ENCODE results near the gene TTC22.

Gene TTC22

DNA sequence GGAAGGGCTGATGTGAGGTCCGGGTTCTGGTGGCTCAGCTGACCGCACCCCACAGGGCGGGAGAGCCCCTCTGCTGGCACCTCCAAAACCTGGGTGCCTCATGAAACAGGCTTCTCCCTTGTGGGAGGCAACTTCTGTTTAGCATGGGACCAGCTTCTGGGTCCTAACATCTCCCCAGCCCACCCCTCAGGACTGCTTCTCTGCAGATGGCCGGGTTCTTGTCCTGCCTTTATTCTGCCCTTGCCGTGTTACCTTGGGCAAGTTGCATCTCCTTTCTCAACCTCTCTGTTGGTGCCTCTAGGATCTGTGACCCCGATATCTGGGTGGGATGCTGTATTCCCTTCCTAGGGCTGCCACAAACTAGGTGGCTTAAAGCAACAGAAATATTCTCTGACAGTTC lies 15.0 kb upstream of the TTC22 start:
- H3K27ac Mint-ChIP-seq: no peak overlapping the region
- peaks cover 9% of the 10 kb centered on the region for H3K27me3 Mint-ChIP-seq (ENCODE audit: low read depth)
- H3K4me1 Mint-ChIP-seq (ENCODE audit: low read depth): peaks cover 13% of the 10 kb centered on the region
- no peaks in the 10 kb centered on the region for H3K9me3 Mint-ChIP-seq
- H3K4me3 Mint-ChIP-seq: no peak overlapping the region
- H3K36me3 Mint-ChIP-seq (ENCODE audit: low read depth): no peaks in the 10 kb centered on the region

DNA sequence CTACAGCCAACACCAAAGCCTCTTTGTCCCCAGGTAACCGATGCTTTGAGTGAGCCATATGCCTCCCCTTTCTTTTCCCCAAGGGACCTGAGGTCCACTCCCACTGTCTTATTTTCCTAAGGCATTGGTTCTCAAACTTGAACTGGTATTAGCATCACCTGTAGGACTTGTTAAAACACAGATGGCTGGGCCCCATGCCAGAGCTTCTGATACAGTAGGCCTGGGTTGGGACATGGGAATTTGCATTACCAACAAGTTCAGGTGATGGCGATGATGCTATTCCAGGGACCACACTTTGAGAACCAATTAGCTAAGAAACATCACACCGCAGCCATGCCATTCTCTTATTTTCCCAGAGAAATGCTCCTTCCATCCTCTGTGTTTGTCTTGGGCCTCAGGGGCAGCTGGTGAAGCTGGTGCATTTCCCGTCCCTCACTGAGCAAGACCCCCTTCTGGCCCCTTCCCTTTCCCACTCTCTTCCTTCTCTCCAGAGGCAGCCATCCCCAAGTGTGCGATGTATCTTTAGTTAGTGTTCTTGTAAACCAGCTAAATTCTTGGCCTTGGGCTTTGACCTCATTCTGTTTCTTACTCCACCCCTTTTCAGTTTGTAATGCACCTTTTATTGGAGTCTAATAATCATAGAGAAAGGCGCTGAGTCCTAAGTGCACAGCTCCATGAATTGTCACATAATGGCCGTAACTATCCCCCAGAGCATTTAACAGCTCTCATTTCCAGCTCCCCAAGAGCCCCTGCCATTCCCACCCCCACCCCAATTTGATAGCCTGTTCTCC lies 14.2 kb upstream of the TTC22 start:
- peaks cover 13% of the 10 kb centered on the region for H3K4me1 Mint-ChIP-seq (ENCODE audit: low read depth)

DNA sequence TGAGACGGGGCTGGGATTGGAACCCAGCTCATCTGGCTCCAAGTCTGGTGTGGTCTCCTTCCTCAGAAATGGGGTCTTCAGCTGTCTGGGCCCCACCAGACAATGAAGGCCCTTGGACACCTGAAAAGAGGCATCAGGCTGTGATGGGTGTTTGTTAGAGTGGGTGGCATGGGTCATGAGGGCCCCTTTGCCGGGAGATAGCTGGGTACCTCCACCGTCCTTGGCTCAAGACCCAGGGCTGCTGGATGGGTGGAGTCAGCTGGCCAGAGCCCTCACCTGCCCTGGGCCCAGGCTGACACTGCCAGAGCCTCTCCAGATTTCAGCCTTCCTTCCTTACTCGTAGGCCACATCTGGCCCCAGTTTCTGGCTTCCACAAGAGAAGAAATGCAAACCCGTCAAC lies 13.4 kb upstream of the TTC22 start:
- H3K36me3 Mint-ChIP-seq (ENCODE audit: low read depth): no peaks in the 10 kb centered on the region
- H3K27ac Mint-ChIP-seq: no peak overlapping the region
- H3K4me1 Mint-ChIP-seq (ENCODE audit: low read depth): peaks cover 11% of the 10 kb centered on the region
- no peak overlapping the region for H3K4me3 Mint-ChIP-seq
- H3K9me3 Mint-ChIP-seq: no peaks in the 10 kb centered on the region
- no peaks in the 10 kb centered on the region for H3K27me3 Mint-ChIP-seq (ENCODE audit: low read depth)

More for the DNA sequence above, 14.2 kb upstream of the TTC22 start:
- Mint-ChIP-seq H3K27ac (no peak overlapping the region), H3K36me3 (ENCODE audit: low read depth) (no peaks in the 10 kb centered on the region), H3K9me3 (no peaks in the 10 kb centered on the region), H3K27me3 (ENCODE audit: low read depth) (peaks cover 2% of the 10 kb centered on the region), H3K4me3 (no peak overlapping the region)

DNA sequence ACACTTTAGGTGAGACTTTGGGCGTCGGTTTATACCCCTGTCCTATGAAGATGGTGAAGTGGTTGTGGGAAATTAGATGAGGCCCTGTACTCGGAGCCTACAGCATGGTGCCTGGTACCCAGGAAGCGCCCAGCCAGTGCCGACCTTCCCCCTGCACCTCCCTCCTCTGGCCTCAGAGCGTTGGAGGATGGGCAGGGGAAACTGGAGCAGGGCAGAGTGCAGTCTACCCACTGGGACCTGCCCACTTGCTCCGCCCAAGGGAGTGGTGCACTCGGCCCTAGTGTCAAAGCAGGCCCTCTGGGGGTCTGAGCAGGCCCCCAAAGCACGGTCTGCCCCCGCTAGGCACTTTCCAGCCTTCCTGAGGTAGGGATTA lies 13.0 kb upstream of the TTC22 start:
- H3K4me3 Mint-ChIP-seq: no peak overlapping the region
- H3K9me3 Mint-ChIP-seq: no peaks in the 10 kb centered on the region
- no peak overlapping the region for H3K27ac Mint-ChIP-seq
- no peaks in the 10 kb centered on the region for H3K27me3 Mint-ChIP-seq (ENCODE audit: low read depth)
- no peaks in the 10 kb centered on the region for H3K36me3 Mint-ChIP-seq (ENCODE audit: low read depth)
- H3K4me1 Mint-ChIP-seq (ENCODE audit: low read depth): peaks cover 11% of the 10 kb centered on the region

DNA sequence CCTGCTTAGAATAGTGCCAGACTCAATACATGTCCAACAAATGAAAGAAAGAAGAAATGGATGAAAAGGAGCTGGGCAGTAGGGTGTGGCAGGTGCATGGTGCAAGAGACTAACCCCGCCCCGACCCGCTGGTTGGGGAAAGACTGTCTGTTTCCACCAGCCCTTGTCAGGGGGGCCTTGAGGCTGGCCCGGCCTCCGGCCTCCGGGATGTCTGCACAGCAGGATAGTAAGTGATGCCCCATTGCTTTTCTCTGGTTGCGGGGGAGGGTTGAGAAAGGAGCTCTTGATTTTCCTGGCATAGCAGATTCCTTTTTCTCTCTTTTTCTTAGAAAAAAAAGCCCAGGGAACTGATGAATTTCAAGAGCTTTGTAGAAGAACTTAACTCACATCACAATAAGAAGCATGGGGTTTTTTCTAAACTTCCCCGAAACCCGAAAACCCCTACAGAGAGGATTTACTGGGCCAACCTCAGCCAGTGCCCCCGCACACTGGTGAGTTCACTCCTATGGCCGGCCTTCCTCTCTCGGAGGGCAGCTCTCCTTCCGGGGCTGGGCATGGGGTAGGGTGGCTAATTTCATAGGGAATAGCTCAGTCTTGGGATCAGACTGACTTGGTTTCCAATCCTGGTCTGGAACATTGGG lies 12.5 kb upstream of the TTC22 start:
- Mint-ChIP-seq H3K27ac (no peak overlapping the region), H3K9me3 (no peaks in the 10 kb centered on the region), H3K27me3 (ENCODE audit: low read depth) (no peaks in the 10 kb centered on the region), H3K36me3 (ENCODE audit: low read depth) (no peaks in the 10 kb centered on the region), H3K4me1 (ENCODE audit: low read depth) (peaks cover 11% of the 10 kb centered on the region), H3K4me3 (no peak overlapping the region)

DNA sequence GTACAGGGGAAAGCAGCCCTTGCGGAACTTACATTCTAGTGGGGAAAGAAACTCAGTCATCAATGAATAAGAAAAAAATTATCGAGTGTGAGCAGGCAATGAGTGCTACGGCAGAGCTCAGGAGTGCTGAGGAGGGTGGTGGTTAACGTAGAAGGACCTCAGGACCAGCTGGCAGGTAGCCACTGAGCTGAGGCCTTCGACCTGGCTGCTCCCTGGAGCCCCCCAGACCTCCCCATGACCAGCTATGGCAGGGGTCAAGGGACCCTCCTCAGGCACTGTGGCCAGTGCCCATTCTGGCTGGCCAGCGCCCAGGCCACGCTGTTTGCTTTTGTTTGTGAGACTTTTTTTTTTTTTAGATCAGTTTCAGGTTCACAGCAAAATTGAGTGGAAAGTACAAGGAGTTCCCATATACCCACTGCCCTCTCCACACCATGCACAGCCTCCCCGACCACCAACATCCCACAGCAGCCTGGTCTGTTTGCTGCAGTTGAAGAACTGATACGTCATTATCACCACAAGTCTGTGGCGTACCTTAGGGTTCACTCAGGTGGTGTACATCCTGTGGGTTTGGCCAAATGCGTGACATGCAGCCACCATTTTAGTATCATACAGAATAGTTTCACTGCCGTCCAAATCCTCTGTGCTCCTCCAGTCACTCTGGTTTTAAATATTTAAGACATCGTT lies 11.8 kb upstream of the TTC22 start:
- H3K36me3 Mint-ChIP-seq (ENCODE audit: low read depth): no peaks in the 10 kb centered on the region
- peaks cover 12% of the 10 kb centered on the region for H3K4me1 Mint-ChIP-seq (ENCODE audit: low read depth)
- H3K27ac Mint-ChIP-seq: no peak overlapping the region
- no peaks in the 10 kb centered on the region for H3K27me3 Mint-ChIP-seq (ENCODE audit: low read depth)
- no peak overlapping the region for H3K4me3 Mint-ChIP-seq
- no peaks in the 10 kb centered on the region for H3K9me3 Mint-ChIP-seq

DNA sequence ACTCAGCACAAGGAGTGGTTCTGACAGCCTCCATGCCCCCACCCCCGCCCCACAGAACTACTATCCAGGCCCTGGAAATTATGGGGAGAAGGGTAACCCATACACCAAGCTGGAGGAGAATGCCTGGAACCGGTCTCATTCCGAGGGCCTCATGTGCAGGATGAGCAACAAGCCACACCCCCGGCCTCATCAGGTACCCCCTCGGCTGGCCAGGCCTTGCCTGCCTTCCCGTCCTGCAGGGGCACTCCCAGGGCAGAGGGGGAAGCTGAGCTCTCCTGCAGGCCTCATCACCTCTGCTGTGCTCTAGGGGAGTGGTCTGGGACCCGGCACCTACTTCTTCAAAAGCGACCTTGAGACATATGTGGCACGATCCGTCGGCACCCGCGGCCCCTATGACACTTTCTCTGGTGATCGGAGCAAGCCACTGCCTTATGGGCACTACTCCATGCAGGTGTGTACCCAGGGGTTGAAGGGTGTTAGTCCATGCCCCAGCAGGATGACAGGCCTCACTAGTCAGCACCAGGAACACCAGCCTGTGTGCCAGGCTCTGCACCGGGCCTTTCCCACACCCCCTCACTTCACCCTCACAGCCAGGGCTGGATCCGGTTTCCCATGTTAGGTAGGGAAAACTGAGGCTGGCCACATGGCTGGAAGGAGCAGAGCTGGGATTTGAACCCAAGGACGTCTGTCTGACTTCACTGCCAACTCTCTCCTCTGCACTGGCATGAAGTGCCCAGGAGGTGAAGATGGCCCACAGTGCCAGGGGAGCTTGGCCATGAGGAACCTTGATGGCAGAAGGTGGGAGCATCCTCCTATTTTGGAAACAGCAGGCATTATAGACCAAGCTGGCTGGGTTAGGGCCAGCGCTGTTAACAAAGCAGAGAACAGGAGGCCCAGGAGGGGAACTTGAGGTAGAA lies 10.9 kb upstream of the TTC22 start:
- Mint-ChIP-seq H3K36me3 (ENCODE audit: low read depth) (no peaks in the 10 kb centered on the region), H3K4me3 (no peak overlapping the region), H3K27me3 (ENCODE audit: low read depth) (no peaks in the 10 kb centered on the region), H3K27ac (no peak overlapping the region), H3K9me3 (no peaks in the 10 kb centered on the region), H3K4me1 (ENCODE audit: low read depth) (peaks cover 20% of the 10 kb centered on the region)

DNA sequence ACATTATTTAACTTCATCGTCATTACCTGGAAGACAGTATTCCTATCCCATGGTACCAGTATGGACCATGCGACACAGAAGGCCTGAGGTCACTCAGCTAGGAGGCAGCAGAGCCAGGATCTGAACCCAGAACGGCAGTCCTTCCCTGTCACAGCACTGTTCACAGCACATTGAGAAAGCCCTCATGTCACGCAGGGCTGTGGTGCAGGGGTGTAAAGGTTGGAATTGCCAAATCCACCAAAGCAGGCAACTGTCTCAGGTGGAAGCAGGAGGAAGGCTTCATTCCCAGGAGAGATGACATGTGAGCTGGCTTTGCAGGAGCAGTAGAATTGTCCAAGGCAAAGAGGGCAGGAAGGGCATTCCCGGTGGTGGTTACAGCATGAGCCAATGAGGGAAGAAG lies 9.9 kb upstream of the TTC22 start:
- H3K4me3 Mint-ChIP-seq: no peak overlapping the region
- H3K27me3 Mint-ChIP-seq (ENCODE audit: low read depth): no peaks in the 10 kb centered on the region
- H3K4me1 Mint-ChIP-seq (ENCODE audit: low read depth): peaks cover 24% of the 10 kb centered on the region
- no peaks in the 10 kb centered on the region for H3K36me3 Mint-ChIP-seq (ENCODE audit: low read depth)
- no peak overlapping the region for H3K27ac Mint-ChIP-seq
- no peaks in the 10 kb centered on the region for H3K9me3 Mint-ChIP-seq

DNA sequence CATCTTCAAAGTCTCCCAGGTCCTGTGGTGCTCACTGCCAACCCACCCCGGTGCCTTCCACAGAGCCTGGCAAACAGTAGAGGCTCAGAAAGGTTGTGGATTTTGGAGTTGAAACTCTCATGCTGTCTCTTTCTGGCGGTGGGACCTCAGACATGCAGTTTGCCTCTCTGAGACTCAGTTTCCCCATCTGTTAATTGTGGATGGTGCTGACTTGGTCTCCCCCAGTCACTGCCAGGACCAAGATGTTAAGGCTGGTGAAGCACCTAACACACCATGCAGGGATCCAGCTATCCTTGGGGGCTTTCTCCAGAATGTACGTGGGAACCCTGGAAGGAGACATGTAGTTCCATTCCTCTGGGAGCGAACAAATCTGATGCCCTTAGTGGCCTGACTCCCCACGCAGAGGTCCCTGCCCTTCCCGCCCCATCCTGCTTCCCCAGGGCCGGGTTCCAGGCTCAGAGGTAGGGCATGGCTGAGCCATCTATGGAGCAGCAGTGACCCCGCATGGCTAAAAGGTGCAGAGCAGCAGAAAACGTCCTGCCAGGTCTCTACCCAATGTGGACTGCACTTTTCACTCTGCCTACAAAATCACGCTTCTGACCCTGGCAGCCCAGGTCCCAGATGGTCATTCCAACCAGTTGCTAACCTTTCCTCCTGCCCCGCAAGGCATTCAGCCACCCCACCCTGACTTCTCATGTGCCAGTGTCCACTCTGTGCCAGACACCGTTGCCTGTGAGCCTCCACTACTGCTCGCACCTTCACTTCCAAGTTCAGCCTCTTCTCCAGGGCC lies 9.2 kb upstream of the TTC22 start:
- Mint-ChIP-seq H3K27me3 (ENCODE audit: low read depth) (no peaks in the 10 kb centered on the region), H3K4me1 (ENCODE audit: low read depth) (peaks cover 28% of the 10 kb centered on the region), H3K4me3 (no peak overlapping the region), H3K36me3 (ENCODE audit: low read depth) (no peaks in the 10 kb centered on the region), H3K27ac (no peak overlapping the region), H3K9me3 (no peaks in the 10 kb centered on the region)

DNA sequence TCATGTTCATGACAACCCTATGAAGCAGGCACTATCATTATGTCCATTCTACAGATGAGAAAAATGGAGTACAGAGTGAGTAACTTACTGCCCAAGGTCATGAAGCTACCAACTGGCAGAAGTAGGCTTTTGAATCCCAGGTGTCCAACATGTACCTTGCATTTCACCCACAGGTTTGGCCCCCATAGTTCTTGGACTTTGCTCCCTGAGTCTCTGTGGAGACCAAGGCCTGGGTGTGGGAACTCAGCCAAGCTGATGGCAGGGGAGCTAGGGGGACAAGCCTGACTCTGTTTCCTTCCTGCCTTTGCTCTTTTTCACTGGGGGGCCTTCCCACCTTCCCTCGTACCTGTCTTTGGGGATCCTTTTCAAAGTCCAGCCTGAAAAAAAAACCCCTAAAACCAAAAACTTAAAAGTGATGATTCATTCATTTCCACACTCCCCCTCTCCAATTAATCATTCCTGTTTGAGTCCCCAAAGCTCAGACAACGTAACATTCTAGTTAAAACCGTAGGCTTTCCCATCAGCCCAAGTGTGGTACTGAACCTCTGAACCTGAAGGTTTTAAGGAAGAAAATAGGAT lies 8.5 kb upstream of the TTC22 start:
- Mint-ChIP-seq H3K4me1 (ENCODE audit: low read depth) (peaks cover 35% of the 10 kb centered on the region), H3K4me3 (no peak overlapping the region), H3K36me3 (ENCODE audit: low read depth) (no peaks in the 10 kb centered on the region), H3K27me3 (ENCODE audit: low read depth) (no peaks in the 10 kb centered on the region), H3K27ac (no peak overlapping the region), H3K9me3 (no peaks in the 10 kb centered on the region)

DNA sequence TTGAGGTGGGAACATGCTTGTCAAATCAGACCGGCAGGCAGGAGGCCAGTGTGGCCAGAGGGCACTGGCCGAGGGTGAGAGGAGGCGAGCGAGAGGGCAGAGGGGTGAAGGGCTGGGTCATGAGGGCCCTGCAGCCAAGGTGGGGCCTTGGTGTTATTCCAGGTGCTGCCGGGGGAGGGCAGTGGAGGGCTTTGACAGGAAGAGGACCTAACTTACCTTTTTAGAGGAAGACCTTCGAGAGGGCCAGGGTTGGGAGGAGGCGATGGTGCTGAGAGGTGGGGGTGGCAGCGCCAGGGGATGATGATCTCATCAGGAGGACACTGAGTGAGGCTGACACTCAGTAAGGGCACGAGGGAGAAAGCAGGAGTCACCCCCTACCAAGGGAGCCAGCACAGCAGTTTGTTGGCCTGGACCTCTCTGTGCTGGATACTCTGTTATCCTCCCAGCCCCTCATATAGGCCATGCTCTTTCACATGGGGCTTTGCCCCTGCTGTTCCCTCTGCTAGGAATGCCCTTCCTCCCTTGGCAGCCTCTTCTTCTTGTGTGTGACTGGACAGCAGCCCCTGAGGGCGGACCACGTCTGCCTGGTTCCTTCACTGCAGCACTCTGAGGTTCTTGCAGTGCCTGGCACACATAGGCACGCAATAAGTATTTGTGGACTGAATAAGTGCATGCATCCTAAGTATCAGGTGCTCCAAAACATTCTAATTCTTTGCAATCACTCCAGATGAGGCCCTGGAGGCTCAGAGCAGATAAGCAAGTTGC lies 7.5 kb upstream of the TTC22 start:
- H3K27ac Mint-ChIP-seq: no peak overlapping the region
- no peak overlapping the region for H3K4me3 Mint-ChIP-seq
- H3K27me3 Mint-ChIP-seq (ENCODE audit: low read depth): no peaks in the 10 kb centered on the region
- H3K4me1 Mint-ChIP-seq (ENCODE audit: low read depth): peaks cover 44% of the 10 kb centered on the region
- H3K9me3 Mint-ChIP-seq: no peaks in the 10 kb centered on the region
- no peaks in the 10 kb centered on the region for H3K36me3 Mint-ChIP-seq (ENCODE audit: low read depth)

DNA sequence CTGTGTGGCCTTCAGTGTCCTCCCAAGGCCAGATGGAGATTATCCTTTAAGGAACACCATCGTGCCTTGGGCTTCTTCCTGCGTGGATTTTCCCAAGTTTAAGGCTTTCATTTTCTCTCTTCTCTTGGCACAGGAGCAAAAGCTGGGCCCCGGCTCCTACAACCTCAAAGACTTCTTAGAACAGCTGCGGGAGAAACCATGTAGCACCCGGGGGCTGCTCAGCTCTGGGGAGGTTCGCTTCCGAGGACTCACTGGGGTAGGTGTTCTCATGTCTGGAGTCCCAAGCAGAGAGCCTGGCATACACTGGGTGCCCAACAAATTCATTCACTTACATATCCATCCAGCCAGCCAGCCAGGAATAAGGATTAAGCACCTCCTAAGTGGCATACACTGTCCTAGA lies 6.6 kb upstream of the TTC22 start:
- Mint-ChIP-seq H3K4me3 (no peak overlapping the region), H3K27ac (peak overlapping the region; percentile 13), H3K4me1 (ENCODE audit: low read depth) (peaks cover 44% of the 10 kb centered on the region), H3K27me3 (ENCODE audit: low read depth) (no peaks in the 10 kb centered on the region), H3K36me3 (ENCODE audit: low read depth) (no peaks in the 10 kb centered on the region), H3K9me3 (no peaks in the 10 kb centered on the region)

Data from T-helper 1 cell treated with Interleukin-12 subunit alpha and Interleukin-12 subunit beta and Interleukin-4 antibody, amounts not matched to agents 30 μg/mL and 1 μg/mL, for 36 hours (primary cell).